ENCODE measurements around the gene MACROH2A1.

Gene MACROH2A1

GRCh38 chr5:135435467-135436330, 36.7 kb upstream of the MACROH2A1 start:
- no peaks in the 10 kb centered on the region for H3K36me3 ChIP-seq (replicated peaks; ENCODE audit: low read depth, low read length)
- H3K79me2 ChIP-seq (ENCODE audit: low read length) = no peaks in the 10 kb centered on the region
- no peak overlapping the region for H2AFZ ChIP-seq (ENCODE audit: low read depth, low read length)
- H3K27me3 ChIP-seq (ENCODE audit: low read depth, low read length) = peaks cover 20% of the 10 kb centered on the region
- H3K4me2 ChIP-seq (ENCODE audit: low read length) = no peak overlapping the region
- no peak for TF ChIP-seq EZH2phosphoT487 (IDR thresholded peaks at IDR 0.05; ENCODE audit: low read depth)
- TF ChIP-seq CTCF (IDR thresholded peaks at IDR 0.05; ENCODE audit: low read depth, low read length) = no peak
- no peak overlapping the region for H3K27ac ChIP-seq (ENCODE audit: low read length)
- no peak overlapping the region for H3K9ac ChIP-seq (ENCODE audit: low read length)
- H3K9me3 ChIP-seq (ENCODE audit: insufficient read depth, low read length) = no peaks in the 10 kb centered on the region
- peaks cover 30% of the 10 kb centered on the region for H3K4me1 ChIP-seq (ENCODE audit: low read length)
- H4K20me1 ChIP-seq (ENCODE audit: insufficient read depth, low read length) = no peaks in the 10 kb centered on the region
- H3K4me3 ChIP-seq (ENCODE audit: low read length) = no peak overlapping the region

GRCh38 chr5:135434591-135435466, 35.8 kb upstream of the MACROH2A1 start:
- H3K9ac ChIP-seq (ENCODE audit: low read length) = no peak overlapping the region
- no peaks in the 10 kb centered on the region for H4K20me1 ChIP-seq (ENCODE audit: insufficient read depth, low read length)
- H3K4me1 ChIP-seq (ENCODE audit: low read length) = peaks cover 30% of the 10 kb centered on the region
- H3K79me2 ChIP-seq (ENCODE audit: low read length) = no peaks in the 10 kb centered on the region
- no peak overlapping the region for H3K27ac ChIP-seq (ENCODE audit: low read length)
- H3K9me3 ChIP-seq (ENCODE audit: insufficient read depth, low read length) = no peaks in the 10 kb centered on the region
- H3K36me3 ChIP-seq (replicated peaks; ENCODE audit: low read depth, low read length) = no peaks in the 10 kb centered on the region
- no peak overlapping the region for H3K4me3 ChIP-seq (ENCODE audit: low read length)
- H2AFZ ChIP-seq (ENCODE audit: low read depth, low read length) = no peak overlapping the region
- H3K27me3 ChIP-seq (ENCODE audit: low read depth, low read length) = peaks cover 20% of the 10 kb centered on the region
- no peak overlapping the region for H3K4me2 ChIP-seq (ENCODE audit: low read length)
- TF ChIP-seq CTCF (IDR thresholded peaks at IDR 0.05; ENCODE audit: low read depth, low read length) (no peak), EZH2phosphoT487 (IDR thresholded peaks at IDR 0.05; ENCODE audit: low read depth) (no peak)

GRCh38 chr5:135433681-135434426, 34.8 kb upstream of the MACROH2A1 start:
- Histone ChIP-seq H3K9me3 (ENCODE audit: insufficient read depth, low read length) (no peaks in the 10 kb centered on the region), H3K27me3 (ENCODE audit: low read depth, low read length) (peaks cover 20% of the 10 kb centered on the region), H3K4me3 (ENCODE audit: low read length) (no peak overlapping the region), H3K4me2 (ENCODE audit: low read length) (no peak overlapping the region), H2AFZ (ENCODE audit: low read depth, low read length) (no peak overlapping the region), H3K36me3 (replicated peaks; ENCODE audit: low read depth, low read length) (no peaks in the 10 kb centered on the region), H3K4me1 (ENCODE audit: low read length) (peaks cover 25% of the 10 kb centered on the region), H3K9ac (ENCODE audit: low read length) (no peak overlapping the region), H3K27ac (ENCODE audit: low read length) (no peak overlapping the region), H4K20me1 (ENCODE audit: insufficient read depth, low read length) (no peaks in the 10 kb centered on the region), H3K79me2 (ENCODE audit: low read length) (no peaks in the 10 kb centered on the region)
- no peak for TF ChIP-seq EZH2phosphoT487 (IDR thresholded peaks at IDR 0.05; ENCODE audit: low read depth)
- no peak for TF ChIP-seq CTCF (IDR thresholded peaks at IDR 0.05; ENCODE audit: low read depth, low read length)

Measured in OCI-LY3 (cell line).